ENCODE measurements around the gene SPINK8. TPM values are rescaled to one million over a fixed set of nuclear protein-coding genes. Genes with fewer than 3 reads are reported as not detected.
"Not testable (repeated sequence)": the region's sequence is repeated elsewhere in the genome, so short reads cannot be mapped to it uniquely, and the experiment has no call there.

SPINK8 gene
- total RNA-seq, 2 donors from 2014 or later: not detected

- H3K27me3 Mint-ChIP-seq: peaks cover 7 to 16% of the 10 kb centered on the region in 2 donors
- no peaks in the 10 kb centered on the region for H3K4me1 Mint-ChIP-seq (ENCODE audit: low read depth in 2 of 2)
- H3K27ac Mint-ChIP-seq: no peak overlapping the region
- DNase-seq (ENCODE audit: low spot score) (no peak), ATAC-seq (no peak)
- H3K9me3 Mint-ChIP-seq: no peaks in the 10 kb centered on the region
- no peaks in the 10 kb centered on the region for H3K36me3 Mint-ChIP-seq
- H3K4me3 Mint-ChIP-seq: no peak overlapping the region
These were observed 12.6 kb upstream of the SPINK8 start for GRCh38 chr3:48345946-48346572.

GRCh38 chr3:48344867-48345507 is 11.5 kb upstream of the SPINK8 start:
- Mint-ChIP-seq H3K27ac (no peak overlapping the region), H3K9me3 (no peaks in the 10 kb centered on the region), H3K27me3 (peaks cover 5 to 16% of the 10 kb centered on the region in 2 donors)

GRCh38 chr3:48343432-48343831 is 10.0 kb upstream of the SPINK8 start:
- ATAC-seq (no peak), DNase-seq (ENCODE audit: low spot score) (no peak)
- no peak overlapping the region for H3K4me3 Mint-ChIP-seq
- H3K27me3 Mint-ChIP-seq: peaks cover 4 to 19% of the 10 kb centered on the region in 2 donors
- H3K4me1 Mint-ChIP-seq (ENCODE audit: low read depth in 2 of 2): no peaks in the 10 kb centered on the region
- H3K36me3 Mint-ChIP-seq: no peaks in the 10 kb centered on the region
- H3K27ac Mint-ChIP-seq: no peak overlapping the region
- H3K9me3 Mint-ChIP-seq: no peaks in the 10 kb centered on the region

More at GRCh38 chr3:48344867-48345507, 11.5 kb upstream of the SPINK8 start:
- ATAC-seq (no peak), DNase-seq (ENCODE audit: low spot score) (no peak)
- Mint-ChIP-seq H3K4me3 (no peak overlapping the region), H3K4me1 (ENCODE audit: low read depth in 2 of 2) (no peaks in the 10 kb centered on the region), H3K36me3 (no peaks in the 10 kb centered on the region)

- ATAC-seq (no peak), DNase-seq (ENCODE audit: low spot score) (no peak)
- H3K4me1 Mint-ChIP-seq (ENCODE audit: low read depth in 2 of 2): peaks cover 0 to 7% of the 10 kb centered on the region in 2 donors
- peaks cover 17 to 20% of the 10 kb centered on the region in 2 donors for H3K27me3 Mint-ChIP-seq
- H3K4me3 Mint-ChIP-seq: no peak overlapping the region
- no peaks in the 10 kb centered on the region for H3K36me3 Mint-ChIP-seq
- H3K27ac Mint-ChIP-seq: no peak overlapping the region
- H3K9me3 Mint-ChIP-seq: no peaks in the 10 kb centered on the region
These were observed 5.2 kb upstream of the SPINK8 start for GRCh38 chr3:48338635-48339034.

- not testable (repeated sequence) for H3K36me3 Mint-ChIP-seq; H3K4me1 Mint-ChIP-seq (ENCODE audit: low read depth in 2 of 2); DNase-seq (ENCODE audit: low spot score); ATAC-seq; H3K27ac Mint-ChIP-seq; H3K9me3 Mint-ChIP-seq; H3K4me3 Mint-ChIP-seq
- H3K27me3 Mint-ChIP-seq: peaks cover 17 to 27% of the 10 kb centered on the region in 2 donors
These were observed 4.1 kb upstream of the SPINK8 start for GRCh38 chr3:48337536-48337935.

GRCh38 chr3:48335286-48335685 is 1.8 kb upstream of the SPINK8 start:
- not testable (repeated sequence) for H3K9me3 Mint-ChIP-seq; DNase-seq (ENCODE audit: low spot score); ATAC-seq; H3K4me1 Mint-ChIP-seq (ENCODE audit: low read depth in 2 of 2); H3K36me3 Mint-ChIP-seq; H3K4me3 Mint-ChIP-seq; H3K27ac Mint-ChIP-seq
- H3K27me3 Mint-ChIP-seq: peaks cover 17 to 25% of the 10 kb centered on the region in 2 donors

- H3K36me3 Mint-ChIP-seq: no peaks in the 10 kb centered on the region
- H3K27ac Mint-ChIP-seq: no peak overlapping the region
- no peak overlapping the region for H3K4me3 Mint-ChIP-seq
- H3K9me3 Mint-ChIP-seq: no peaks in the 10 kb centered on the region
- peaks cover 17 to 25% of the 10 kb centered on the region in 2 donors for H3K27me3 Mint-ChIP-seq
- ATAC-seq (no peak), DNase-seq (ENCODE audit: low spot score) (no peak)
- peaks cover 0 to 7% of the 10 kb centered on the region in 2 donors for H3K4me1 Mint-ChIP-seq (ENCODE audit: low read depth in 2 of 2)
These were observed 1.1 kb upstream of the SPINK8 start for GRCh38 chr3:48334605-48335004.

GRCh38 chr3:48331706-48332435 is 1.6 kb downstream of the SPINK8 start:
- not testable (repeated sequence) for H3K4me1 Mint-ChIP-seq (ENCODE audit: low read depth in 2 of 2); H3K4me3 Mint-ChIP-seq

GRCh38 chr3:48320996-48321395 is 12.5 kb downstream of the SPINK8 start:
- Mint-ChIP-seq H3K9me3 (peaks cover 3% of the 10 kb centered on the region), H3K27ac (no peak overlapping the region), H3K27me3 (peaks cover 23 to 25% of the 10 kb centered on the region in 2 donors), H3K4me3 (no peak overlapping the region), H3K4me1 (ENCODE audit: low read depth in 2 of 2) (no peaks in the 10 kb centered on the region), H3K36me3 (peaks cover 1% of the 10 kb centered on the region)
- ATAC-seq (no peak), DNase-seq (ENCODE audit: low spot score) (no peak)

More at GRCh38 chr3:48331706-48332435, 1.6 kb downstream of the SPINK8 start:
- DNase-seq (ENCODE audit: low spot score); H3K27ac Mint-ChIP-seq; ATAC-seq; H3K36me3 Mint-ChIP-seq; H3K9me3 Mint-ChIP-seq: not testable (repeated sequence)
- peaks cover 21 to 32% of the 10 kb centered on the region in 2 donors for H3K27me3 Mint-ChIP-seq

- no peak for ATAC-seq
- Mint-ChIP-seq H3K4me1 (ENCODE audit: low read depth in 2 of 2) (no peaks in the 10 kb centered on the region), H3K36me3 (peaks cover 9% of the 10 kb centered on the region)
These were observed 14.6 kb downstream of the SPINK8 start for GRCh38 chr3:48318713-48319468.

GRCh38 chr3:48314542-48314941 is 18.9 kb downstream of the SPINK8 start:
- no peak for DNase-seq (ENCODE audit: low spot score)
- H3K4me1 Mint-ChIP-seq (ENCODE audit: low read depth in 2 of 2): no peaks in the 10 kb centered on the region
- H3K4me3 Mint-ChIP-seq: no peak overlapping the region
- H3K27ac Mint-ChIP-seq: no peak overlapping the region
- peaks cover 15% of the 10 kb centered on the region for H3K36me3 Mint-ChIP-seq
- peaks cover 4% of the 10 kb centered on the region for H3K9me3 Mint-ChIP-seq
- ATAC-seq: no peak
- H3K27me3 Mint-ChIP-seq: peaks cover 16 to 33% of the 10 kb centered on the region in 2 donors

More at GRCh38 chr3:48318713-48319468, 14.6 kb downstream of the SPINK8 start:
- Mint-ChIP-seq H3K9me3 (peaks cover 4% of the 10 kb centered on the region), H3K27me3 (peaks cover 22 to 27% of the 10 kb centered on the region in 2 donors), H3K27ac (no peak overlapping the region), H3K4me3 (no peak overlapping the region)
- DNase-seq (ENCODE audit: low spot score): no peak

GRCh38 chr3:48306860-48307530 is 26.5 kb downstream of the SPINK8 start:
- Mint-ChIP-seq H3K36me3 (no peaks in the 10 kb centered on the region), H3K27ac (no peak overlapping the region), H3K9me3 (no peaks in the 10 kb centered on the region), H3K4me1 (ENCODE audit: low read depth in 2 of 2) (peaks cover 6 to 10% of the 10 kb centered on the region in 2 donors), H3K4me3 (no peak overlapping the region), H3K27me3 (peaks cover 18 to 32% of the 10 kb centered on the region in 2 donors)
- DNase-seq (ENCODE audit: low spot score) (no peak), ATAC-seq (no peak)

GRCh38 chr3:48306290-48306689 is 27.2 kb downstream of the SPINK8 start:
- Mint-ChIP-seq H3K9me3 (no peaks in the 10 kb centered on the region), H3K4me1 (ENCODE audit: low read depth in 2 of 2) (peaks cover 10 to 14% of the 10 kb centered on the region in 2 donors), H3K27ac (no peak overlapping the region), H3K36me3 (no peaks in the 10 kb centered on the region), H3K4me3 (no peak overlapping the region), H3K27me3 (peaks cover 18 to 32% of the 10 kb centered on the region in 2 donors)
- no peak for DNase-seq (ENCODE audit: low spot score)
- ATAC-seq: no peak

Measured in natural killer cell treated with Interleukin-12 subunit alpha and Interleukin-12 subunit beta and Interleukin-15 and Interleukin-18, amount 100 ng/mL, for 72 hours (primary cell).